ENCODE data around the gene DRC7. TPM values are rescaled to one million over a fixed set of nuclear protein-coding genes. Genes with fewer than 3 reads are reported as not detected.

DRC7 gene
- total RNA-seq, 3 donors from 2014 or later = 1.5 TPM; not detected in 2

GRCh38 chr16:57657228-57657627 lies 37.4 kb upstream of the DRC7 start:
- Histone ChIP-seq H3K27me3 (no peaks in the 10 kb centered on the region), H3K36me3 (no peaks in the 10 kb centered on the region), H3K9me3 (no peaks in the 10 kb centered on the region), H3K4me1 (no peaks in the 10 kb centered on the region), H3K27ac (no peak overlapping the region), H3K4me3 (no peak overlapping the region)
- TF ChIP-seq CTCF (IDR thresholded peaks at IDR 0.05) (no peak), POLR2AphosphoS5 (IDR thresholded peaks at IDR 0.05) (no peak), POLR2A (IDR thresholded peaks at IDR 0.05) (no peak)
- intact Hi-C loops (cut with DNase I; ENCODE audit: low total_unique reads) = no loop called here
- no peak for DNase-seq (ENCODE audit: low spot score in 2 of 2)

GRCh38 chr16:57658130-57658877 lies 36.3 kb upstream of the DRC7 start:
- intact Hi-C loops (cut with DNase I; ENCODE audit: low total_unique reads) = no loop called here
- no peak for DNase-seq (ENCODE audit: low spot score in 2 of 2)
- H3K27me3 ChIP-seq = no peaks in the 10 kb centered on the region
- H3K36me3 ChIP-seq = no peaks in the 10 kb centered on the region
- no peak overlapping the region for H3K4me3 ChIP-seq
- TF ChIP-seq CTCF (IDR thresholded peaks at IDR 0.05) (no peak), POLR2A (IDR thresholded peaks at IDR 0.05) (no peak), POLR2AphosphoS5 (IDR thresholded peaks at IDR 0.05) (no peak)
- no peaks in the 10 kb centered on the region for H3K9me3 ChIP-seq
- no peaks in the 10 kb centered on the region for H3K4me1 ChIP-seq
- H3K27ac ChIP-seq = no peak overlapping the region

GRCh38 chr16:57658878-57659674 lies 35.5 kb upstream of the DRC7 start:
- intact Hi-C loops (cut with DNase I; ENCODE audit: low total_unique reads) = no loop called here
- no peaks in the 10 kb centered on the region for H3K36me3 ChIP-seq
- H3K27me3 ChIP-seq = no peaks in the 10 kb centered on the region
- TF ChIP-seq POLR2AphosphoS5 (IDR thresholded peaks at IDR 0.05) (no peak), POLR2A (IDR thresholded peaks at IDR 0.05) (no peak), CTCF (IDR thresholded peaks at IDR 0.05) (no peak)
- H3K4me1 ChIP-seq = no peaks in the 10 kb centered on the region
- DNase-seq (ENCODE audit: low spot score in 2 of 2) = no peak
- no peaks in the 10 kb centered on the region for H3K9me3 ChIP-seq
- no peak overlapping the region for H3K27ac ChIP-seq
- H3K4me3 ChIP-seq = no peak overlapping the region

GRCh38 chr16:57660715-57661463 lies 33.7 kb upstream of the DRC7 start:
- DNase-seq (ENCODE audit: low spot score in 2 of 2) = no peak
- Histone ChIP-seq H3K9me3 (no peaks in the 10 kb centered on the region), H3K4me1 (no peaks in the 10 kb centered on the region), H3K27ac (no peak overlapping the region), H3K27me3 (no peaks in the 10 kb centered on the region), H3K36me3 (no peaks in the 10 kb centered on the region), H3K4me3 (no peak overlapping the region)
- TF ChIP-seq POLR2AphosphoS5 (IDR thresholded peaks at IDR 0.05) (no peak), POLR2A (IDR thresholded peaks at IDR 0.05) (no peak), CTCF (IDR thresholded peaks at IDR 0.05) (no peak)
- intact Hi-C loops (cut with DNase I; ENCODE audit: low total_unique reads) = no loop called here

Measured in breast epithelium (tissue), 4 donors.